CD8-positive, alpha-beta memory T cell (primary cell): ENCODE results near the gene RALB. TPM values are rescaled to one million over a fixed set of nuclear protein-coding genes. Genes with fewer than 3 reads are reported as not detected.

ENCODE experiments used
- CTCF ChIA-PET: fragments of 350-600 bp; sonication (Branson Sonifier 250); formaldehyde crosslinking; loops from one replicate; lab custom pipeline; 2021; ENCODE audit warnings: antibody characterized with exemption; lab: Charles Lee
- POLR2A ChIA-PET: fragments of 350-600 bp; sonication (Branson Sonifier 250); formaldehyde crosslinking; loops from one replicate; lab custom pipeline; 2021; ENCODE audit warnings: antibody characterized with exemption; lab: Charles Lee
- DNase-seq, 5 donors: peaks; one replicate each; pipeline versions ENCODE4 v3.0.0 to v3.0.0-alpha.2; 2020 to 2022; ENCODE audit warnings: mixed read lengths in 1 of 5
- H3K27ac ChIP-seq: one replicate; pipeline ENCODE4 v1.7.0; 2013; ENCODE audit warnings: low read depth, mild to moderate bottlenecking, low read length, moderate library complexity
- H3K27me3 ChIP-seq: 2 replicates; pipeline ENCODE4 v1.7.0; 2013; ENCODE audit warnings: low read length, mild to moderate bottlenecking; ENCODE audit not compliant: insufficient read depth, poor library complexity, severe bottlenecking
- H3K36me3 ChIP-seq: 2 replicates; pipeline ENCODE4 v1.7.0; 2013; ENCODE audit warnings: mild to moderate bottlenecking, low read length, moderate library complexity; ENCODE audit not compliant: insufficient read depth
- H3K4me1 ChIP-seq: 2 replicates; pipeline ENCODE4 v1.7.0; 2013; ENCODE audit warnings: mild to moderate bottlenecking, low read length, moderate library complexity; ENCODE audit not compliant: insufficient read depth
- H3K4me3 ChIP-seq: 2 replicates; pipeline ENCODE4 v1.7.0; 2013; ENCODE audit warnings: mild to moderate bottlenecking, low read length
- H3K9me3 ChIP-seq: 2 replicates; pipeline ENCODE4 v1.7.0; 2013; ENCODE audit warnings: mild to moderate bottlenecking, low read length
- H3K27ac Mint-ChIP-seq, 8 donors: one replicate each; pipeline ENCODE4 v1.8.0; 2020 to 2021; ENCODE audit warnings: mixed read lengths in 8 of 8, mild to moderate bottlenecking in 6 of 8, inconsistent platforms in 3 of 8, moderate library complexity in 3 of 8
- H3K27me3 Mint-ChIP-seq, 2 donors: one replicate each; pipeline ENCODE4 v1.8.0; 2020 to 2021; ENCODE audit warnings: mixed read lengths in 2 of 2, mild to moderate bottlenecking in 1 of 2, moderate library complexity in 1 of 2
- H3K36me3 Mint-ChIP-seq, 3 donors: one replicate each; pipeline ENCODE4 v1.8.0; 2020 to 2021; ENCODE audit warnings: mixed read lengths in 3 of 3, inconsistent platforms in 1 of 3, mild to moderate bottlenecking in 1 of 3
- H3K4me1 Mint-ChIP-seq, 3 donors: one replicate each; pipeline ENCODE4 v1.8.0; 2020 to 2021; ENCODE audit warnings: mixed read lengths in 3 of 3, inconsistent platforms in 1 of 3, mild to moderate bottlenecking in 1 of 3
- H3K4me3 Mint-ChIP-seq, 7 donors: one replicate each; pipeline ENCODE4 v1.8.0; 2020 to 2021; ENCODE audit warnings: mixed read lengths in 7 of 7, mild to moderate bottlenecking in 6 of 7, moderate library complexity in 4 of 7, inconsistent platforms in 2 of 7
- H3K9me3 Mint-ChIP-seq, 5 donors: one replicate each; pipeline ENCODE4 v1.8.0; 2020 to 2022; ENCODE audit warnings: mixed read lengths in 5 of 5, mild to moderate bottlenecking in 3 of 5, moderate library complexity in 2 of 5, inconsistent platforms in 1 of 5
- polyA plus RNA-seq: library from polyadenylated mRNA; unstranded; fragments of 300-500 nt; fragmentation: Illumina TruSeq; gene quantifications from one replicate; pipeline ENCODE4 v1.2.3, GENCODE V29; 2021
- total RNA-seq, 2 experiments: library from RNA; stranded (reverse); gene quantifications; one replicate each; pipeline ENCODE4 v1.2.3, GENCODE V29; 2021

Gene RALB
- total and polyA plus RNA-seq, 3 experiments from 2014 or later, result 32.5 to 39.6 (median 37.3) TPM

DNA sequence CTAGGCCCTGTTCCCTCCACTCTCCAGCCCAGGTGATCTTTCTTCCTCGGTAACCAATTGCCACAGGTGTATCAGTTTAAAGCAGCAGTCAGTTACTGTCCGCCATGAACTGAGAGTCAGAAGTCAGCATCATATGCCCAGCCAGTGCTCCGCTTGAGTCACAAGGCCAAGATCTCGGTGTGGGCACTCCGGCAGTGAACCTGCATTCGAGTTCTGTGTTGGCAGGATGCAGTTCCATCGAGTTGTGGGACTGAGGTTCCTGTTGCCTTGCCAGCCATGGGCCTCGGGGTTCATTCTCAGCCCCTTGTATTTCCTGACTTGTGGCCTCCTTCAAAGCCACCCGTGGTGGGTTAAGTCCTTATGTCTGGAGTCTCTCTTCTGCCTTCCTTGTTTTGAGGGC, 26.3 kb upstream of the RALB start:
- peaks cover 0 to 14% (median 3%) of the 10 kb centered on the region in 3 donors for H3K36me3 Mint-ChIP-seq
- peaks cover 51% of the 10 kb centered on the region for H3K4me1 ChIP-seq
- H3K9me3 ChIP-seq, result no peaks in the 10 kb centered on the region
- H3K27me3 ChIP-seq, result no peaks in the 10 kb centered on the region
- no peaks in the 10 kb centered on the region for H3K27me3 Mint-ChIP-seq
- H3K4me3 ChIP-seq, result no peak overlapping the region
- no peaks in the 10 kb centered on the region for H3K9me3 Mint-ChIP-seq
- H3K36me3 ChIP-seq, result no peaks in the 10 kb centered on the region
- POLR2A ChIA-PET, result no interaction called here
- CTCF ChIA-PET, result interaction anchor here (1.5 to 2.1 kb wide), 2 partner anchors 26 to 51 kb away, joined by 3 to 4 read pairs; partner anchors contain the start of gene RALB
- peak overlapping the region in 3 of 7 donors; percentile 19 to 80 (median 47) for H3K4me3 Mint-ChIP-seq
- peaks cover 46 to 70% (median 70%) of the 10 kb centered on the region in 3 donors for H3K4me1 Mint-ChIP-seq
- no peak overlapping the region for H3K27ac ChIP-seq
- DNase-seq, result peak in 1 of 5 donors; percentile 15
- H3K27ac Mint-ChIP-seq, result peak overlapping the region; percentile 13 to 79 (median 58)

DNA sequence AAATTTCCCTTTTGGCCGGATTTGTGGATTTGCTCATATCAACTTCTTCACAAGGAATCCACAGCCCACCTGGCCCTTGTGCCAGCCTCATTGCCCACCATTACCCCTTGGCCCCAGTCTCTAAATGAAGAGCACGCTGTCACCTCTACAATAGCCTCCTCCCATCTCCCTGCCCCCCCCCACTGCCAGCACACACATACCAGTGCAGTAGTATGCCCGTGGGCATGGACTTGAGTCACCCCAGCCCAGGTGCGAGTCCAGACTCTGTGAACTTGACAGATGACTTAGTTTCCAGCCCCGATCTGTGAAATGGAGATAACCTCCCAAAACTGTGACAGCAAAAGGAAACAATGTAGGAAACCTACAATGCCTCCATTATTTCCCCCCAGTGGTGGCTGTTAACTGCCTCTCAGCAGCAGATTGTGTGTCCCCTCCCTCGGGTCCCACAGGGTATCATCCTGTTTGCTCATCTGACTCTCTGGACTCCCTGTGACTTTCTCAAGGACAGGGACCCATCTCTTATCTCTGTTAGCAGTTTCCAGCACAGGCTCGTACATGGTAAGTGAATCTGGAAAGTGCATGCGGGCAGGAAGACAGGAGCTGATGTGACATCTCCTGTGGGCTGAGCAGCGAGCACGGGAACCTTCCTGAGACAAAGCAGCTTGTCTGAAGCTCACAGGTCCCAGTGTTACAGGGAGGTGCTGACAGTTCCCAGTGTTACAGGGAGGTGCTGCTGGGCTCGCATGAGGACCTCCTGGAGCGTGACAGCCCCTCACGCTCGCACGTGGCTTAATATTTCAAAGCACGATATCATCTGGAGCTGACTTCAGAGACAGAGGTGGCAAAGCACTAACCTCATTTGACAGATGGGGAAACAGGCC, 25.3 kb upstream of the RALB start:
- H3K27me3 ChIP-seq, result no peaks in the 10 kb centered on the region
- H3K36me3 ChIP-seq, result no peaks in the 10 kb centered on the region
- H3K36me3 Mint-ChIP-seq, result peaks cover 0 to 14% (median 0%) of the 10 kb centered on the region in 3 donors
- H3K4me3 Mint-ChIP-seq, result peak overlapping the region in 1 of 7 donors; percentile 40
- H3K9me3 ChIP-seq, result no peaks in the 10 kb centered on the region
- ChIA-PET POLR2A (no interaction called here), CTCF (interaction anchor here (1.6 to 2.1 kb wide), 2 partner anchors 25 to 85 kb away, joined by 4 to 5 read pairs; partner anchors contain the start of gene RALB)
- H3K4me1 Mint-ChIP-seq, result peaks cover 46 to 70% (median 70%) of the 10 kb centered on the region in 3 donors
- H3K4me3 ChIP-seq, result no peak overlapping the region
- H3K27me3 Mint-ChIP-seq, result no peaks in the 10 kb centered on the region
- H3K27ac Mint-ChIP-seq, result peak overlapping the region in 6 of 8 donors; percentile 43 to 91 (median 78)
- peaks cover 45% of the 10 kb centered on the region for H3K4me1 ChIP-seq
- peak in 1 of 5 donors; percentile 43 for DNase-seq
- no peak overlapping the region for H3K27ac ChIP-seq
- no peaks in the 10 kb centered on the region for H3K9me3 Mint-ChIP-seq

DNA sequence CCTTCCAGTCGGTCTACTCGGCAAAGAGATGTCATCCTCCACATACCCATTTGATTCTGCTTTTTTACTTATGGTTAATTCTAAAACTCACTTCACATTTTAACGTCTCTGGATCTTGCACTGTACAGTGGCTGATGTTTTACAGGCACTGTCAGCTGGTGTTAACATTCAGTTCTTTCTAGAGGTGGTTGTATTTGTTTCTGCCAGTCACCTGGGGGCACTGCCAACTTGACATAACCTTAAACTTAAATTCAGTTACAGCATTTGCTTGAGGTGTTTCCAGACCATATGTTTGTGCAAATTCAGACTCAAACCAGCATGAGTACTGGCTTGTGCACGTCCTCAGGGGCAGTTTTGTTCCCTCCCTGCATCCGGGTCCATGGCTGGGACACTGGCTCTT, 24.1 kb upstream of the RALB start:
- H3K27me3 ChIP-seq, result no peaks in the 10 kb centered on the region
- H3K4me3 Mint-ChIP-seq, result peak overlapping the region in 1 of 7 donors; percentile 68
- peaks cover 48% of the 10 kb centered on the region for H3K4me1 ChIP-seq
- CTCF ChIA-PET, result interaction anchor here (1.6 to 2.1 kb wide), 2 partner anchors 24 to 84 kb away, joined by 4 to 5 read pairs; partner anchors contain the start of gene RALB
- H3K27me3 Mint-ChIP-seq, result no peaks in the 10 kb centered on the region
- no peaks in the 10 kb centered on the region for H3K9me3 ChIP-seq
- peaks cover 0 to 15% (median 0%) of the 10 kb centered on the region in 3 donors for H3K36me3 Mint-ChIP-seq
- no peaks in the 10 kb centered on the region for H3K9me3 Mint-ChIP-seq
- H3K27ac Mint-ChIP-seq, result peak overlapping the region in 5 of 8 donors; percentile 2 to 91 (median 70)
- no peak overlapping the region for H3K27ac ChIP-seq
- POLR2A ChIA-PET, result no interaction called here
- H3K36me3 ChIP-seq, result no peaks in the 10 kb centered on the region
- H3K4me3 ChIP-seq, result no peak overlapping the region
- DNase-seq, result peak in 1 of 5 donors; percentile 36
- peaks cover 53 to 78% (median 77%) of the 10 kb centered on the region in 3 donors for H3K4me1 Mint-ChIP-seq

DNA sequence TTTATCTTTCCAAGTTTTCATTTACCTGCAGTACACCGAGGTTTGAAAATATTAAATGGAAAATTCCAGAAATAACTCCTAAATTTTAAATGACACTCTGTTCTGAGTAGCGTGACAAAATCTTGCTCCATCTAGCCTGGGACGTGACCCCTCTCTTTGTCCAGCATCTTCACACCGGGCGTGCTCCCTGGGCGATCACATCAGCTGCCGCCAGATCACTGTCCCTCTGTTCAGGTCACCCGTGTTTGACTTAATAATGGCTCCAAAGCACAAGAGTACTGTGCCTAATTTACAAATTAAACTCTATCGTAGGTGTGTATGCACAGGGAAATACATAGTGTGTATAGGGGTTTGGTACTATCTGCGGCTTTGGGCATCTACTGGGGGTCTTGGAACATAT, 23.3 kb upstream of the RALB start:
- H3K27ac ChIP-seq, result no peak overlapping the region
- no peaks in the 10 kb centered on the region for H3K27me3 Mint-ChIP-seq
- H3K4me3 Mint-ChIP-seq, result peak overlapping the region in 2 of 7 donors; percentile 6 to 68
- peak overlapping the region in 4 of 8 donors; percentile 7 to 25 (median 19) for H3K27ac Mint-ChIP-seq
- H3K9me3 Mint-ChIP-seq, result no peaks in the 10 kb centered on the region
- peaks cover 0 to 13% (median 0%) of the 10 kb centered on the region in 3 donors for H3K36me3 Mint-ChIP-seq
- no peaks in the 10 kb centered on the region for H3K36me3 ChIP-seq
- CTCF ChIA-PET, result interaction anchor here (2.5 kb wide), 1 partner anchor 52 kb away, joined by 8 read pairs; no protein-coding TSS in a partner anchor
- H3K4me3 ChIP-seq, result no peak overlapping the region
- no peaks in the 10 kb centered on the region for H3K27me3 ChIP-seq
- H3K4me1 ChIP-seq, result peaks cover 42% of the 10 kb centered on the region
- POLR2A ChIA-PET, result no interaction called here
- H3K9me3 ChIP-seq, result no peaks in the 10 kb centered on the region
- peak in 1 of 5 donors; percentile 13 for DNase-seq
- H3K4me1 Mint-ChIP-seq, result peaks cover 46 to 72% (median 69%) of the 10 kb centered on the region in 3 donors

DNA sequence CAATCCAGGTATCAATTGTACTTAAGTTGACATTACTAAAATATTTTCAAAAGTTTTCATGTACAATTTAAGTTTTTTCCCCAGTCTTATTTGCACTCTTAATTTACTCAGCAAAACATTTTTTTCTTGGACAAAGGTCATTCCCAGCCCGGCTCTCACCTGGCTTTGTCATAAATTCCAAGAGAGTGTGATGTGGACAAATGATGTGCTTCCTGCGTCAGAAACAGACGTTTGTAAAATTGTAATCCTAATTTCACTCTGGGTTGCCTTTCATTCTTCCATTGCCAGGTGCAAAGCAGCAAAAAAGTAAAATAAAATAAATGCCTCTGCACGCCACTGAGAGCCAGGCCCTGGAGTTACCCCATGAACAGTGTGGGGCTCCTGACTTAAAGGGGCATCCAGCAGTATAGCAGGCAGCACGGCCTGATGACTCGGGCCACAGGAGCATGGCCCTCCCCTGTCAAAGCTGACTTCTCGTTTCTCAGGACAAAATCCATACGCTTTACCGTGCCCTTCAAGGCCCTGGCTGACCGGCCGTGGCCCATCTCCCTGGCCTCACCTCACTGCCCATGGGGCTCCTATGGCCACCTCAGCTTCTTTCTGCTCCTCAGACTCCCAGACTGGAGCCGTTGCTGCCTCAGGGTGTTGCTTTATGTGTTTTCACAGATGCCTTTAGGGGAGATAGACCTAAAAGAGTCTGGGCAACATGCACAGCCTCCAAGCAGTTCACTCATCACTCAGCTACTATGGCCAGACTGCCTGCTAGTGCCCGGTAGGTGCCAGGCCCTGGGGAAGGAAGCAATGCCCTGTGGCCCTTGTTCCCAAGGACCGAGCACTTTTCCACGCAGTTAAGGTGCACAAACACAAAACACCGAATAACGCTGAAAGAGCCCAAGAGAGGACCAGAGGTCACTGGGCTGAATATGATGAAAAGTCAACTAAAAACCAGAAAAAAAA, 21.9 kb upstream of the RALB start:
- Histone ChIP-seq H3K27me3 (no peaks in the 10 kb centered on the region), H3K9me3 (no peaks in the 10 kb centered on the region), H3K36me3 (no peaks in the 10 kb centered on the region), H3K4me3 (peak overlapping the region; percentile 67), H3K27ac (no peak overlapping the region), H3K4me1 (peaks cover 39% of the 10 kb centered on the region)
- peaks cover 0 to 13% (median 0%) of the 10 kb centered on the region in 3 donors for H3K36me3 Mint-ChIP-seq
- CTCF ChIA-PET, result interaction anchor here (0.8 to 2.5 kb wide), 5 partner anchors 8 to 123 kb away, joined by 3 to 8 read pairs (median 6); partner anchors contain the start of gene TMEM185B
- H3K4me3 Mint-ChIP-seq, result peak overlapping the region; percentile 91 to 99 (median 95)
- POLR2A ChIA-PET, result interaction anchor here (0.9 to 3.2 kb wide), 4 partner anchors 8 to 539 kb away, joined by 3 to 23 read pairs (median 14); partner anchors contain the start of genes RALB and TMEM185B
- H3K27me3 Mint-ChIP-seq, result no peaks in the 10 kb centered on the region
- DNase-seq, result peak in 1 of 5 donors; percentile 40
- peak overlapping the region; percentile 91 to 99 (median 96) for H3K27ac Mint-ChIP-seq
- H3K4me1 Mint-ChIP-seq, result peaks cover 42 to 65% (median 64%) of the 10 kb centered on the region in 3 donors
- H3K9me3 Mint-ChIP-seq, result no peaks in the 10 kb centered on the region

DNA sequence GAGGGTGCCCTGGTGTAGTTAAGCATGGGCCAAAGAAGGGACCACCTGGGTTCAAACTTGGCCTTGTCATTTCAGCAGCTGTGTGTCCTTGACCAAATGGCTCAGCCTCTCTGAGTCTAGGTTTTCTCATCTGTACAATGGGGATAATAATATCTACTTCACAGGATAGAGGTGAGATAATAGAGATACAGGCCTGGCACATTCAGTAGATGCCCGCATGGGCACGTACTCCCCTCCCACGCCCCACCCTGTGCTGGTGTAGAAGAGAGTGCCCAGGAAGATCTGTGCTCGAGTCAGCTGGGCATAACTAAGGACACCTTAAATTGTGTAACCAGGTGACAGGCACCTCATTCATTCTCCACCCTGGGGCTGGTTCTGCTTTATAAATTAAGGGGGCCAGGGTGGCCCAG, 21.1 kb upstream of the RALB start:
- Histone ChIP-seq H3K36me3 (no peaks in the 10 kb centered on the region), H3K27me3 (no peaks in the 10 kb centered on the region), H3K9me3 (no peaks in the 10 kb centered on the region), H3K27ac (peak overlapping the region; percentile 58), H3K4me1 (peaks cover 39% of the 10 kb centered on the region), H3K4me3 (peak overlapping the region; percentile 67)
- CTCF ChIA-PET, result interaction anchor here (0.8 to 2.5 kb wide), 7 partner anchors 8 to 123 kb away, joined by 3 to 9 read pairs (median 7); partner anchors contain the start of genes RALB and TMEM185B
- H3K27me3 Mint-ChIP-seq, result no peaks in the 10 kb centered on the region
- POLR2A ChIA-PET, result interaction anchor here (0.8 to 3.2 kb wide), 6 partner anchors 9 to 539 kb away, joined by 3 to 23 read pairs (median 10); partner anchors contain the start of genes EPB41L5, RALB and TMEM185B
- H3K36me3 Mint-ChIP-seq, result peaks cover 0 to 13% (median 0%) of the 10 kb centered on the region in 3 donors
- H3K27ac Mint-ChIP-seq, result peak overlapping the region; percentile 91 to 99 (median 96)
- DNase-seq, result peak in 1 of 5 donors; percentile 7
- H3K4me3 Mint-ChIP-seq, result peak overlapping the region; percentile 91 to 99 (median 95)
- H3K4me1 Mint-ChIP-seq, result peaks cover 42 to 59% (median 58%) of the 10 kb centered on the region in 3 donors
- no peaks in the 10 kb centered on the region for H3K9me3 Mint-ChIP-seq
